AG04449 (cell line): ENCODE data around the gene BCAS4.

Source experiments
- CTCF ChIA-PET: fragments of 350-600 bp; formaldehyde crosslinking; extraction: SDS; loops from one replicate; lab custom pipeline; 2021; ENCODE audit warnings: antibody characterized with exemption; lab: Yijun Ruan, JAX
- POLR2A ChIA-PET: fragments of 400-600, 350-600 bp; formaldehyde crosslinking; extraction: SDS; loops from one replicate; lab custom pipeline; 2020; ENCODE audit warnings: antibody characterized with exemption, inconsistent platforms; lab: Yijun Ruan, JAX
- DNase-seq: peaks from one replicate; pipeline ENCODE4 v3.0.0-alpha.2; 2010; ENCODE audit warnings: low read depth, low spot score
- H3K4me3 ChIP-seq: 2 replicates; pipeline ENCODE4 v1.5.1; 2011; ENCODE audit warnings: low read depth, mild to moderate bottlenecking, control low read depth, low read length
- TF ChIP-seq, protein P1 (sequence below): IDR thresholded peaks from one replicate; pipeline ENCODE4 v1.5.1; 2011; ENCODE audit warnings: mild to moderate bottlenecking, moderate library complexity, low read length, control low read depth, inconsistent platforms; ENCODE audit not compliant: insufficient read depth; ENCODE audit errors: missing control alignments

The BCAS4 gene

GRCh38 chr20:50916934-50917333 lies 122.1 kb downstream of the BCAS4 start:
- H3K4me3 ChIP-seq: no peak overlapping the region
- TF ChIP-seq, protein P1, sequence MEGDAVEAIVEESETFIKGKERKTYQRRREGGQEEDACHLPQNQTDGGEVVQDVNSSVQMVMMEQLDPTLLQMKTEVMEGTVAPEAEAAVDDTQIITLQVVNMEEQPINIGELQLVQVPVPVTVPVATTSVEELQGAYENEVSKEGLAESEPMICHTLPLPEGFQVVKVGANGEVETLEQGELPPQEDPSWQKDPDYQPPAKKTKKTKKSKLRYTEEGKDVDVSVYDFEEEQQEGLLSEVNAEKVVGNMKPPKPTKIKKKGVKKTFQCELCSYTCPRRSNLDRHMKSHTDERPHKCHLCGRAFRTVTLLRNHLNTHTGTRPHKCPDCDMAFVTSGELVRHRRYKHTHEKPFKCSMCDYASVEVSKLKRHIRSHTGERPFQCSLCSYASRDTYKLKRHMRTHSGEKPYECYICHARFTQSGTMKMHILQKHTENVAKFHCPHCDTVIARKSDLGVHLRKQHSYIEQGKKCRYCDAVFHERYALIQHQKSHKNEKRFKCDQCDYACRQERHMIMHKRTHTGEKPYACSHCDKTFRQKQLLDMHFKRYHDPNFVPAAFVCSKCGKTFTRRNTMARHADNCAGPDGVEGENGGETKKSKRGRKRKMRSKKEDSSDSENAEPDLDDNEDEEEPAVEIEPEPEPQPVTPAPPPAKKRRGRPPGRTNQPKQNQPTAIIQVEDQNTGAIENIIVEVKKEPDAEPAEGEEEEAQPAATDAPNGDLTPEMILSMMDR: no peak
- no peak for DNase-seq
- ChIA-PET CTCF (interaction anchor here (1.3 to 9.4 kb wide), 5 partner anchors 9 to 126 kb away, joined by 4 to 123 read pairs (median 8); partner anchors contain the start of gene BCAS4), POLR2A (interaction anchor here (2.3 to 2.8 kb wide), 2 partner anchors 13 to 14 kb away, joined by 5 to 6 read pairs; partner anchors contain the start of gene ADNP)

DNA sequence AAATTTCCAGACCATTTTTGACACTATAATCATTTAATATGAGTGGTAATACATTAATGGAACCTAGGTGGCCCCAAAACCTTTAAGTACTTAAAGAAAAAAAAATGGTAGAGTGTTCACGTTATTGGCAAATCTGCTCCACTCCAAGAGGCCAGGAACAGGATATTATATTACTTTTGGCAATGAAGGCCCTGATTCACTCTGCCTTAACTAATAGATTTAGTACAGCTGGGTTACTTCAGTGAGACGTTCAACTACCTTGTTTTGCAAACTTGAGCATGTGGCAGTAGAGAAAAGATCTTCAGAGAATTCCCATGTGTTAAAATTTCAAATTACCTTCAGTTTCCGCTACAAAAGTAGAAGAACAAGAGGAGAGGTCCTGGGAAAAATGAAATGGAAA lies 123.5 kb downstream of the BCAS4 start:
- POLR2A ChIA-PET: no interaction called here
- no peak overlapping the region for H3K4me3 ChIP-seq
- TF ChIP-seq, protein P1: no peak
- DNase-seq: no peak
- CTCF ChIA-PET: interaction anchor here (4.6 to 17.0 kb wide), 2 partner anchors 12 to 125 kb away, joined by 68 to 332 read pairs; partner anchors contain the start of genes ADNP and BCAS4

GRCh38 chr20:50919567-50919966 lies 124.7 kb downstream of the BCAS4 start:
- no peak overlapping the region for H3K4me3 ChIP-seq
- ChIA-PET CTCF (interaction anchor here (0.7 to 17.0 kb wide), 3 partner anchors 9 to 126 kb away, joined by 3 to 332 read pairs (median 68); partner anchors contain the start of genes ADNP and BCAS4), POLR2A (no interaction called here)
- no peak for DNase-seq
- TF ChIP-seq, protein P1: no peak

DNA sequence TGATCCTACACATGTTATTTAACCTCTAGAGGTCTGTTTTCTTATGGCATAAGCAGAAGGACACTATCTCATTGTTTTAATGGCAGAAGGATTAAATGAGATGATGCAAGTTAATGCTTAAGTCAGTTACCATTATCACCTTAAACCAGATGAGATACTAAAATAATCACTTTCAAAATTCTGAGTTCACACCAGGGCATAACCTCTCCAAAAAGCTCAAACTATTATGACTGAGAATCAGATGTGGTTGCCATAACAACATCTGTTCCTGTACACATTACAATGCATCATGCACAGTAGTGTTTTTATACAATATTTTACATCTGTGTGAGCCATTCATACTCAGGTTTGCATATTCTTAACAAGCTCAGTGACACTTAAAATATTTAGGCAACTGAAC lies 126.1 kb downstream of the BCAS4 start:
- ChIA-PET POLR2A (no interaction called here), CTCF (interaction anchor here (1.3 to 17.0 kb wide), 4 partner anchors 9 to 127 kb away, joined by 3 to 332 read pairs (median 36); partner anchors contain the start of genes ADNP and BCAS4)
- DNase-seq: no peak
- no peak overlapping the region for H3K4me3 ChIP-seq
- TF ChIP-seq, protein P1: no peak

- POLR2A ChIA-PET: no interaction called here
- CTCF ChIA-PET: interaction anchor here (1.4 to 17.0 kb wide), 4 partner anchors 8 to 133 kb away, joined by 3 to 332 read pairs (median 96); partner anchors contain the start of genes ADNP and BCAS4
- no peak for DNase-seq
- H3K4me3 ChIP-seq: no peak overlapping the region
- TF ChIP-seq, protein P1: no peak
Observed at GRCh38 chr20:50921803-50922501, 127.1 kb downstream of the BCAS4 start.

- no peak overlapping the region for H3K4me3 ChIP-seq
- DNase-seq: no peak
- CTCF ChIA-PET: interaction anchor here (1.2 to 17.0 kb wide), 5 partner anchors 8 to 131 kb away, joined by 3 to 332 read pairs (median 6); partner anchors contain the start of gene BCAS4
- TF ChIP-seq, protein P1: no peak
- POLR2A ChIA-PET: no interaction called here
Observed at GRCh38 chr20:50924261-50924920, 129.5 kb downstream of the BCAS4 start.
